ENCODE data around the gene RUNDC1. TPM values are rescaled to one million over a fixed set of nuclear protein-coding genes. Genes with fewer than 3 reads are reported as not detected.

RUNDC1 gene
- total and polyA plus RNA-seq, 2 of the 8 experiments (the other 6 are each of a cell fraction or from before 2014, with no cell fraction given), result 7.9 to 11.9 TPM

GRCh38 chr17:43028221-43028861 is 48.0 kb downstream of the RUNDC1 start (continued):
- no peak for TF ChIP-seq RFX5 (IDR thresholded peaks at IDR 0.05; ENCODE audit: borderline replicate concordance, low read depth, low read length)
